HUDEP-2 (cell line): Measurements from ENCODE around the gene RNF215.
"Not testable (repeated sequence)": the region's sequence is repeated elsewhere in the genome, so short reads cannot be mapped to it uniquely, and the experiment has no call there.

Source experiments
- DNase-seq, 76 experiments: peaks; one replicate each; lab custom pipeline; 2025; ENCODE audit not compliant: unreplicated experiment in 76 of 76; lab: John Stamatoyannopoulos, UW

Gene RNF215

GRCh38 chr22:30421695-30422480 lies 34.7 kb upstream of the RNF215 start:
- peak in 58 of 76 experiments; percentile 17 to 87 (median 64) for DNase-seq

- peak in 9 of 76 experiments; percentile 15 to 42 (median 25) for DNase-seq
Observed at GRCh38 chr22:30420347-30421125, 33.3 kb upstream of the RNF215 start.

DNA sequence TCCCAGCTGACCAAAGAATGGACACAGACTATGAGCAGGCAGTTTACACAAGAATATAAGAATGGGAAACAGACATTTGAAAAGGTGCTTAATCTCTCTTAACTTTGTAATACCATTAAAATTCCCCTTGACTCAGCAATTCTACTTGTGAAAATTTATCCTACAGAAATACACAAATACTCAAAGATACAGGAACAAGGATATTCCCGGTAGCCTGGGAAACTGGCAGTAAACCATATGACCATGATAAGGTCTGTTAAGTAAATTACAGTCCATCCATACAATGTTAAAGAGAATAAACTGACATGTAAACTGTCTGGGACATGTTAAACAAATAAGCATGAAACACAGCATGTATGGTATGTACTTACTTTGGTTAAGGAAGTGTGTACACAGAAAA lies 29.6 kb upstream of the RNF215 start:
- DNase-seq: no peak

- no peak for DNase-seq
Observed at GRCh38 chr22:30416403-30416802, 29.2 kb upstream of the RNF215 start.

- no peak for DNase-seq
Observed at GRCh38 chr22:30414525-30415047, 27.4 kb upstream of the RNF215 start.

DNA sequence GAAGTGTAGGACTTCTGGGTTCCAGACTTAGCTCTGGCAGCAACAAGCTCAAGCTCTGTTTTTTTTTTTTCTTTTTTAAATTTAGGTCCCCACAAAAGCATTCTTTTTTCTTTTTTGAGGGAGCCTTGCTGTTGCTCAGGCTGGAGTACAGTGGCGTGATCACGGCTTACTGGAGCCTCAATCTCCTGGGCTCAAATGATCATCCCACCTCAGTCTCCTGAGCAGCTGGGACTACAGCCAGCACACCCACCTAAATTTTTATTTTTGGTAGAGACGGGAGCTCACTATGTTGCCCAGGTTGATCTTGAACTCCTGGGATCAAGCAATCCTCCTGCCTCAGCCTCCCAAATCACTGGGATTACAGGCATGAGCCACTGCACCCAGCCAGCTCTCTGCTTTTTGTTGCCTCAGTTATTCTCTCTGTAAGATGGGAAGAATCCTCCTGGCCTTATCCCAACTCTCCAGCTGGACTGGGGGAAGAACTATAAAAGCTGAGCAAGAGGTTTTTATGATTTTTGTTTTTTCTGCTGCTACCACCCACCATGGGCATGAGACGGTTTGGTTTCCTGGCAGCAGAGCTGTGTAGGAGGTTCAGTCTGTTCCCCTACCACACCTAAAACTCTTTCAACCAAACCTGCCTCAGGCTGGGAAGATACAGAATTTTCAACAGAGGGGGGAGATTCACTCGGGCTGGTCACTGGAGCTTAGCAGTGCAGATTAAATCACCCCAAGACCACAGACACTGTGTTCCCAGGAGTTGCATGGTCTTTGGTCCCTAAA lies 26.7 kb upstream of the RNF215 start:
- peak in 33 of 76 experiments; percentile 13 to 64 (median 28) for DNase-seq

GRCh38 chr22:30413001-30413400 lies 25.8 kb upstream of the RNF215 start:
- no peak for DNase-seq

- no peak for DNase-seq
Observed at GRCh38 chr22:30411780-30412179, 24.6 kb upstream of the RNF215 start.

- DNase-seq: peak in 20 of 76 experiments; percentile 10 to 61 (median 30)
Observed at GRCh38 chr22:30408388-30409102, 21.3 kb upstream of the RNF215 start.

DNA sequence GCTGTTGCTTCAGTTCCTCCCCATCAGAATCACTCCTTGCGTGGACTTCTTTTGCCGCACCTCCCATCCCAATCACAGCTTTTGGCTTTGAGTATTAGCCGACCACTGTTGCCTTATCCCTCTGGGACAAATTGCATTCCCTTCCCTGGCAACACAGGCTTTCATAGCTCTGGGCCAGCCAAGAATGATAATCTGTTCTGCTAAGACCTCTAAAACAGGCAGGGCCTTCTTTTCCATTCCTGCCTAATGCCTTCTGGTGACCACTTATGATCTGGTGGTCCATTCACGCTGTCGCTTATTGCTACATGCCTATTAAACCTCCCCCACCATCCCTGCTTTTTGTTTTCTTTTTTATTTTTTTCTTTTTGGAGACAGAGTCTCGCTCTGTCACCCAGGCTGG lies 19.2 kb upstream of the RNF215 start:
- DNase-seq: no peak

GRCh38 chr22:30405731-30406130 lies 18.5 kb upstream of the RNF215 start:
- DNase-seq: no peak

GRCh38 chr22:30404307-30404706 lies 17.1 kb upstream of the RNF215 start:
- DNase-seq: no peak

DNA sequence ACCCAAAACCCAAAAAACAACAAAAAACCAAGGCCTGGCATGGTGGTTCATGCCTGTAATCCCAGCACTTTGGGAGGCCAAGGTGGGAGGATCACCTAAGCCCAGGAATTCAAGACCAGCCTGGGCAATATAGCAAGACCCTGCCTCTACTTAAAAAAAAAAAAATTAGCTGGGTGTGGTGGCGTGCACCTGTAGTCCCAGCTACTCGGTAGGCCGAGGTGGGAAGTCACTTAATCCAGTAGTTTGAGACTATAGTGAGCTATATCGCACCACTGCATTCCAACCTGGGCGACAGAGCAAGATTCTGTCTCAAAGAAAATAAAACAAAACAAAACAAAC lies 15.5 kb upstream of the RNF215 start:
- not testable (repeated sequence) for DNase-seq

DNA sequence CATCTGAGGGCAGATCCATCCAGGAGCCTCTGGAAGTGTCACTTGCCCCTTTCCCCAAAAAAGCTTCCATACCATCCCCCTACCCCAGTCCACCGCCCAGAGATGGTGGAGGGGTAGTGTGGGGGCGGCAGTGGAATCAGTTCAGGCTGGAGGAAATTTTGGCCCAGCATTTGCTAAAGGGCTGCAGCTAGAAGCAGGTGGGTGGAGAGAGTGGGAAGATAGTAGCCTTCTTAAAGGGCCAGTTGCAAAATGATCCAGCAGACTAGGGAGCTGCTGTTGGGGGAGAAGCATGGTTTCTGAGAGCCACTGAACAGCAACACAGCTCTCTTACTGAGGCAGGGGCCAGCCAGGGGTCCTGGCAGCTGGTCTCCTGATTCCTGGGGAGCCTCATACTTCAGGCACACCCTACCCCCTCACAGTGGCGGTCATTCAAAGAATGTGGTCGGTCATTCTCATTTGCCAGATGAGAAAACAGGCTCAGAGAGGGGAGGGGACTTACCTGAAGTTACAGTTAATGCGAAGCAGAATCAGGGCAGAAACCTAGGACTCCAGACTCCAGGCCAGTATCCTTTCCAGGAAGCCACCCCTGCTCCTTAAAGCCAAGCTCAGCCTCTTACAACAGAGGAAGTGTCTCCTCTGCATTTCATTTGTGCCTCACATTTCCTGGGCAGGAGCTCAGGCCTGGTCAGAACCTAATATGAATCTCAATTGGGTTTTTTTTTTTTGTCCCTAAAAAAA lies 15.0 kb upstream of the RNF215 start:
- peak in 22 of 76 experiments; percentile 10 to 57 (median 30) for DNase-seq

DNA sequence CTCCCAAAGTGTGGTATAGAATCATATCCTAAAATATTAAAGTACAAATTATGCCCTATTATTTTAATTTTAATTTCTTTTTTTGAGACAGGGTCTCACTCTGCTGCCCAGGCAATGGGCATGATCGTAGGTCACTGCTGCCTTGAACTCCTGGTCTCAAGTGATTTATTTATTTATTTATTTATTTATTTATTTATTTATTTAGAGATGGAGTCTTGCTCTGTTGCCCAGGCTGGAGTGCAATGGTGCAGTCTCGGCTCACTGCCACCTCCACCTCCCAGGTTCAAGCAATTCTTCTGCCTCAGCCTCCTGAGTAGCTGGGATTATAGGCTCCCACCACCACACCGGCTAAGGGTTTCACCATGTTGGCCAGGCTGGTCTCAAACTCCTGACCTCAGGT lies 13.8 kb upstream of the RNF215 start:
- DNase-seq: not testable (repeated sequence)

DNA sequence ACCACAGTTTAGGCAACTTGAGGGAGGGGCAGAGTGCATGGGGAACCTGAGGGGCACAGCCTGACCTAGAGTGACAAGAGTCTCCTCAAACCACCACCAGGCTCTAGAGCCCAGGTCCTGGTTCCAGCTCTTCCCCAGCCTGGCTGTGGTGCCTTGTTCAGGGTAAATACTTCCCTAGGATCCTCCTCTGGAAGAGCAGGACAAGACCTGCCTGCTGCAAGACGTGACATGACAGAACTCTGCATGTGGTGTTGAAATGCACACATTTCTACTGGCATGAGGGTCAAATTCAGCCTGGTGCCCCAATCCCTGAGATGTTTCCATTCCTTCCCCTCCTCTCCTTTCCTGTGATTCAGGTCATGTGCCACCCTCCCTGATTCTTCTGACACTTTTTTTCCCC lies 12.9 kb upstream of the RNF215 start:
- no peak for DNase-seq

GRCh38 chr22:30399718-30400117 lies 12.5 kb upstream of the RNF215 start:
- DNase-seq: peak in 1 of 76 experiments; percentile 12

- peak in 74 of 76 experiments; percentile 41 to 93 (median 80) for DNase-seq
Observed at GRCh38 chr22:30398685-30399680, 11.8 kb upstream of the RNF215 start.
